BJ (cell line): ENCODE data around the gene PCMTD2. TPM values are rescaled to one million over a fixed set of nuclear protein-coding genes. Genes with fewer than 3 reads are reported as not detected.

Source experiments
- CTCF ChIA-PET: fragments of 350-600 bp; formaldehyde crosslinking; extraction: SDS; loops from one replicate; lab custom pipeline; 2021; ENCODE audit warnings: antibody characterized with exemption, inconsistent platforms; lab: Yijun Ruan, JAX
- POLR2A ChIA-PET: fragments of 300-600 bp; sonication (Branson Sonifier 250); formaldehyde crosslinking; extraction: SDS; loops from one replicate; lab custom pipeline; 2021; ENCODE audit warnings: antibody characterized with exemption; lab: Charles Lee
- DNase-seq: peaks from one replicate; pipeline ENCODE4 v3.0.0-alpha.2; 2011; ENCODE audit warnings: low read depth
- H3K27me3 ChIP-seq: 2 replicates; pipeline ENCODE4 v1.6.0; 2011; ENCODE audit warnings: low read length; ENCODE audit not compliant: control insufficient read depth, insufficient read depth
- H3K36me3 ChIP-seq: 2 replicates; pipeline ENCODE4 v1.5.1; 2011; ENCODE audit warnings: low read length; ENCODE audit not compliant: control insufficient read depth, insufficient read depth
- H3K4me3 ChIP-seq: 2 replicates; pipeline ENCODE4 v1.5.1; 2011; ENCODE audit warnings: low read depth, mild to moderate bottlenecking, control low read depth, low read length
- polyA plus RNA-seq: library from polyadenylated mRNA; depleted of rRNA; stranded (reverse); fragments of >200 nt; gene quantifications from 2 replicates; pipeline ENCODE4 v1.2.3, GENCODE V29; 2011
- TF ChIP-seq, protein P1 (sequence below): IDR thresholded peaks from 2 replicates; pipeline ENCODE4 v1.5.1; 2011; ENCODE audit warnings: low read depth, mild to moderate bottlenecking, control low read depth, inconsistent platforms, low read length, moderate library complexity; ENCODE audit not compliant: insufficient read depth

PCMTD2 gene
- polyA plus RNA-seq, 1 experiment = 34.4 TPM

- ChIA-PET CTCF (interaction anchor here (1.3 kb wide), 1 partner anchor 8 kb away, joined by 4 read pairs; no protein-coding TSS in a partner anchor), POLR2A (no interaction called here)
- H3K4me3 ChIP-seq = no peak overlapping the region
- no peak for DNase-seq
- TF ChIP-seq, protein P1, sequence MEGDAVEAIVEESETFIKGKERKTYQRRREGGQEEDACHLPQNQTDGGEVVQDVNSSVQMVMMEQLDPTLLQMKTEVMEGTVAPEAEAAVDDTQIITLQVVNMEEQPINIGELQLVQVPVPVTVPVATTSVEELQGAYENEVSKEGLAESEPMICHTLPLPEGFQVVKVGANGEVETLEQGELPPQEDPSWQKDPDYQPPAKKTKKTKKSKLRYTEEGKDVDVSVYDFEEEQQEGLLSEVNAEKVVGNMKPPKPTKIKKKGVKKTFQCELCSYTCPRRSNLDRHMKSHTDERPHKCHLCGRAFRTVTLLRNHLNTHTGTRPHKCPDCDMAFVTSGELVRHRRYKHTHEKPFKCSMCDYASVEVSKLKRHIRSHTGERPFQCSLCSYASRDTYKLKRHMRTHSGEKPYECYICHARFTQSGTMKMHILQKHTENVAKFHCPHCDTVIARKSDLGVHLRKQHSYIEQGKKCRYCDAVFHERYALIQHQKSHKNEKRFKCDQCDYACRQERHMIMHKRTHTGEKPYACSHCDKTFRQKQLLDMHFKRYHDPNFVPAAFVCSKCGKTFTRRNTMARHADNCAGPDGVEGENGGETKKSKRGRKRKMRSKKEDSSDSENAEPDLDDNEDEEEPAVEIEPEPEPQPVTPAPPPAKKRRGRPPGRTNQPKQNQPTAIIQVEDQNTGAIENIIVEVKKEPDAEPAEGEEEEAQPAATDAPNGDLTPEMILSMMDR = no peak
- no peaks in the 10 kb centered on the region for H3K36me3 ChIP-seq
- peaks cover 13% of the 10 kb centered on the region for H3K27me3 ChIP-seq
Observed at GRCh38 chr20:64216036-64216435, 39.5 kb upstream of the PCMTD2 start.

- CTCF ChIA-PET = no interaction called here
- TF ChIP-seq, protein P1 = no peak
Observed at GRCh38 chr20:64216910-64217309, 38.6 kb upstream of the PCMTD2 start.

DNA sequence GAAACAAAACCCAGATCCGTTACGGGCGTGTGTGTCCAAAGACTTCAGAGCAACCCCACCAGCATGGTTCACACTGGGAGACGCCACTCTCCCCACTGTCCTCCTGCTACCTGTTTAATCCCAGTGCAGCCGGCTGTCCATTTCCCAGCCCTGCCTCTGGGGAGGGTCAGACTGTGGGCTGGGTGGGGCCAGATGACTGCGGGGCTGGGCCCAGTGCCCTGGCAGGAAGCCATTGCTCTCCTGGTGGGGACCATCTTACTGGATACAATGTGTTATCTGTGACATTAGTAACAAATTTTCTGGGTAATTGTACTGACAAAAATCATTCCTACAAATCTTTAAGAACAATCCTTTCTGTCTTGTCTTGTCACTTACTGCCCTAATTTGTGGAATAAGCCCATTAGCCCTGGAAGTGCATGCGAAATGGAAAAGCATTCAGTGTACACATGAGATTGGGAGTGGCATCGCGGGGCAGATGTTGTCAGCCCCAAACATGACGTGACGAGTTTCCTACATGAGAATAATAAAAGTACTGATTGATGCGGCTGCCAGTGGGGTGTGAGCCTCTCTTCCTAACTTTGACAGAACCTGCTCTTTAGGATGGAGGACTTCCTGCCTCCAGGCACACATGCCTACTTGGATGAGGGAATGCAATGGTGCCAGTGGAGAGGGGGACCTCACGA, 37.9 kb upstream of the PCMTD2 start:
- TF ChIP-seq, protein P1 = no peak
- peaks cover 11% of the 10 kb centered on the region for H3K27me3 ChIP-seq
- H3K4me3 ChIP-seq = no peak overlapping the region
- CTCF ChIA-PET = no interaction called here
- no peak for DNase-seq
- POLR2A ChIA-PET = no interaction called here
- H3K36me3 ChIP-seq = no peaks in the 10 kb centered on the region

More at GRCh38 chr20:64216910-64217309, 38.6 kb upstream of the PCMTD2 start:
- POLR2A ChIA-PET = no interaction called here
- DNase-seq = no peak
- Histone ChIP-seq H3K4me3 (no peak overlapping the region), H3K36me3 (no peaks in the 10 kb centered on the region), H3K27me3 (peaks cover 11% of the 10 kb centered on the region)

DNA sequence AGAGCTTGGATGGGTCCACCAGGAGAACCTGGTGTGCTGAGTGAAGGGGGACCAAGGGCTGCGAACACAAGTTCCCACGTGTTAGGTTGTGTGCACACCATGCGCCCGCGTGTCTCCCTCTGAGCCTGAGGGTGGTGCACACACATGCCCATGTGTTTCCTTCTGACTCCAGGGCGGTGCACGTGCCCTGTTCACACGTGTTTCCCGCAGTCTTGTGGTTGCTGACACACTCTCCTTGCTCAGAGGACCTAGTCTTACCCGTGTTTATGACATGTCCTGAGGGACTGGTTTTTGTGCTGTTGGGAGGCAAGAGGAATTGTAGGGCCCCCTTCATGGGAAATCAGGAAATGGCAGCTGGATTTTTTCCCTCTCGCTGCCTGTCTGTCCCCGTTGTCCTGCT, 36.3 kb upstream of the PCMTD2 start:
- POLR2A ChIA-PET = no interaction called here
- TF ChIP-seq, protein P1 = no peak
- Histone ChIP-seq H3K36me3 (no peaks in the 10 kb centered on the region), H3K4me3 (no peak overlapping the region), H3K27me3 (peaks cover 11% of the 10 kb centered on the region)
- DNase-seq = no peak
- CTCF ChIA-PET = interaction anchor here (1.5 kb wide), 1 partner anchor 10 kb away, joined by 3 read pairs; no protein-coding TSS in a partner anchor

DNA sequence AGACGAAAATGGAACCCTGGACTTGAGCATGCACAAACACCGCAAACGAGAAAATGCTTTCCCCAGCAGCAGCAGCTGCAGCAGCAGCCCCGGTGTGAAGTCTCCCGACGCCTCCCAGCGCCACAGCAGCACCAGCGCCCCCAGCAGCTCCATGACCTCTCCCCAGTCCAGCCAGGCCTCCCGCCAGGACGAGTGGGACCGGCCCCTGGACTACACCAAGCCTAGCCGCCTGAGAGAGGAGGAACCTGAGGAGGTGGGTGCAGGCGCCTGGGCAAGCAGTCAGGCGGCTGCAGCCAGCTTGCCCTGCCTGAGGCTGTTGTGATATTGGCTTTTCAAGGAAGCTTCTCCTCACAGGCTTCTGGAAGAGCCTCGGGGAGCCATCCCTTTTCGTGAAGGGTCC, 35.8 kb upstream of the PCMTD2 start:
- Histone ChIP-seq H3K4me3 (no peak overlapping the region), H3K36me3 (no peaks in the 10 kb centered on the region), H3K27me3 (peaks cover 11% of the 10 kb centered on the region)
- ChIA-PET POLR2A (no interaction called here), CTCF (interaction anchor here (1.5 kb wide), 1 partner anchor 11 kb away, joined by 3 read pairs; no protein-coding TSS in a partner anchor)
- TF ChIP-seq, protein P1 = no peak
- no peak for DNase-seq
